Upper lobe of left lung (tissue), 4 donors: Measurements from ENCODE around the gene ISG15.

Experiments used
- EP300 ChIP-seq, 4 donors: sonication (generic); formaldehyde crosslinking; IDR thresholded peaks; one replicate each; pipeline ENCODE4 v1.5.1; 2017; ENCODE audit warnings: antibody characterized with exemption in 4 of 4, control low read depth in 2 of 4
- POLR2AphosphoS5 ChIP-seq, 2 donors: sonication (generic); formaldehyde crosslinking; IDR thresholded peaks; one replicate each; pipeline ENCODE4 v1.5.1; 2017; ENCODE audit warnings: antibody characterized with exemption in 2 of 2
- TF ChIP-seq, protein P1 (sequence below), 6 experiments: fragments of 450-650 bp in 4 of 6; fragments of 200-600 bp in 2 of 6; sonication (generic) in 2 of 6; IDR thresholded peaks; one replicate each; pipeline ENCODE4 v1.5.1; 2016 to 2019; ENCODE audit warnings: antibody characterized with exemption in 6 of 6

DNA sequence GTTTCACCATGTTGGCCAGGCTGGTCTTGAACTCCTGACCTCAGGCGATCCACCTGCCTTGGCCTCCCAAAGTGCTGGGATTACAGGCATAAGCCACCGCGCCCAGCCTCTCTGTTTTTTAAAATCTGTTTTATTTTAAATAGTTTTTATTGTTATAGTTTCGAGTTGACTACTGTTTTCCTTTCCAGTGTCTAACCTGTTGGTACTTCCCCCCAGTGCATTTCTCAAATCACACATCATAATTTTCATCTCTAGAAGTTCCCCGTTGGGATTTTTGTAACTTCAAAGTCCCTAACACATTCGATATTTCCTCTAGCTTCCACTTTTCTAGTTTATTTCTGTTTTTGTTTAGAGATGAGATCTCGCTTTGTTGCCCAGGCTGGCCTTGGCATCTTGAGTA, 20.9 kb upstream of the ISG15 start:
- TF ChIP-seq, protein P1, sequence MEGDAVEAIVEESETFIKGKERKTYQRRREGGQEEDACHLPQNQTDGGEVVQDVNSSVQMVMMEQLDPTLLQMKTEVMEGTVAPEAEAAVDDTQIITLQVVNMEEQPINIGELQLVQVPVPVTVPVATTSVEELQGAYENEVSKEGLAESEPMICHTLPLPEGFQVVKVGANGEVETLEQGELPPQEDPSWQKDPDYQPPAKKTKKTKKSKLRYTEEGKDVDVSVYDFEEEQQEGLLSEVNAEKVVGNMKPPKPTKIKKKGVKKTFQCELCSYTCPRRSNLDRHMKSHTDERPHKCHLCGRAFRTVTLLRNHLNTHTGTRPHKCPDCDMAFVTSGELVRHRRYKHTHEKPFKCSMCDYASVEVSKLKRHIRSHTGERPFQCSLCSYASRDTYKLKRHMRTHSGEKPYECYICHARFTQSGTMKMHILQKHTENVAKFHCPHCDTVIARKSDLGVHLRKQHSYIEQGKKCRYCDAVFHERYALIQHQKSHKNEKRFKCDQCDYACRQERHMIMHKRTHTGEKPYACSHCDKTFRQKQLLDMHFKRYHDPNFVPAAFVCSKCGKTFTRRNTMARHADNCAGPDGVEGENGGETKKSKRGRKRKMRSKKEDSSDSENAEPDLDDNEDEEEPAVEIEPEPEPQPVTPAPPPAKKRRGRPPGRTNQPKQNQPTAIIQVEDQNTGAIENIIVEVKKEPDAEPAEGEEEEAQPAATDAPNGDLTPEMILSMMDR (IDR thresholded peaks at IDR 0.05) = no peak
- TF ChIP-seq POLR2AphosphoS5 (IDR thresholded peaks at IDR 0.05) (no peak), EP300 (IDR thresholded peaks at IDR 0.05) (no peak)
